GM12875 (cell line): ENCODE results near the gene KIF4A.

Experiments used
- H3K4me3 ChIP-seq: one replicate; pipeline ENCODE4 v1.5.1; 2011; ENCODE audit warnings: low read depth, low read length, control low read depth
- CTCF ChIP-seq: IDR thresholded peaks from 2 replicates; pipeline ENCODE4 v1.5.1; 2011; ENCODE audit warnings: low read depth, mild to moderate bottlenecking, control low read depth, inconsistent platforms, low read length, moderate library complexity, borderline replicate concordance; ENCODE audit not compliant: insufficient read depth

KIF4A gene

DNA sequence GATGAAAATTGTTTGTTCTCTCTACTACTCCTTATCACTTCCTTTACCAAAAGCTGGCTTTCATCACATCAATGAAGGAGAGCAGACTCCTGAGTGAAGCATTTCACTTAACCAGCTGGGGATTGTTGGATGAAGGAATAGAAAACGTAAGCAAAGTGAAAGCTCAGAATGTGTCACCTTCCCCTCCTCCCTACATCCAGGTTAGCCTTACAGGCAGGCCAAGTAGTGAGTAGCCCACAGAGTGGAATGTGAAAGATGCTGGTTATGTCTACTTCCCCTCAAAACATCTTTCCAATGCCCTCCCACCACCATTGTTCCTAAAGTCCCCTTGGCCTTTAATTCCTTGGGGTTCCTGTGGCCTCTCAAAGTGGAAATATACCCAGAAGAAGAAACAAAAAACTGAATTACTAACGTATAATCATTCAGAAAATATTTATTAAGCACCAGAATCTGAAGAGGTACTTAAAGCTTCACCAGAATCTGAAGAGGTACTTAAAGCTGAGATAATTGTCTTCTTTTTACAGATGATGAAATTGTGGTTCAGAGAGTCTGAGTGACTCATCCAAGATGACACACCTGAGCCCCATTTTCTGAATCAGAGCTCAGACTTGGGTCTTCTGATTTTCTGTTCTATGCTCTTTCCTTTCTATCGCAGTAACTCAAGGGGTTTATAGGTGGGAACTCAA, 36.4 kb upstream of the KIF4A start:
- H3K4me3 ChIP-seq: no peak overlapping the region
- no peak for TF ChIP-seq CTCF

GRCh38 chrX:70254063-70254400, 35.9 kb upstream of the KIF4A start:
- no peak overlapping the region for H3K4me3 ChIP-seq
- no peak for TF ChIP-seq CTCF

DNA sequence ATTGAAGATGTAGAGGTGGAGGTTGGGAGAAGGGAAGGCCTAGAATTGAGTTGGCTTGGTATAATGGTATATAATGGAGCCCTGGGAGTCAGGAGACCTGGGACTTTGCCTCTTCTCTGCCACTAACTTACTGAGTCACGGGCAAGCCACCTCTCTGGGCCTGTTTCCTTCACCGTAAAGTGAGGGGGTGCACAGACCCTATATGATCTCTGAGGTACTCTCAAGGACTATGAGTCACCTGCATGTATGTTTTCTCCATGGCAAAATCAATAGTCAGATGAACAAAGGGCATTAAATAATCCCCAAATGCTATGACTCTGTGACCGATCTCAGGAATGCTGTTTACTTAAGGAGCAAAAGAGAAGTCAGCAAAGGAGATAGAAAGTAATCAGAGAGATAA, 35.0 kb upstream of the KIF4A start:
- TF ChIP-seq CTCF: no peak
- no peak overlapping the region for H3K4me3 ChIP-seq

GRCh38 chrX:70255452-70255851, 34.5 kb upstream of the KIF4A start:
- TF ChIP-seq CTCF: no peak
- no peak overlapping the region for H3K4me3 ChIP-seq

GRCh38 chrX:70257423-70258288, 32.2 kb upstream of the KIF4A start:
- no peak overlapping the region for H3K4me3 ChIP-seq

DNA sequence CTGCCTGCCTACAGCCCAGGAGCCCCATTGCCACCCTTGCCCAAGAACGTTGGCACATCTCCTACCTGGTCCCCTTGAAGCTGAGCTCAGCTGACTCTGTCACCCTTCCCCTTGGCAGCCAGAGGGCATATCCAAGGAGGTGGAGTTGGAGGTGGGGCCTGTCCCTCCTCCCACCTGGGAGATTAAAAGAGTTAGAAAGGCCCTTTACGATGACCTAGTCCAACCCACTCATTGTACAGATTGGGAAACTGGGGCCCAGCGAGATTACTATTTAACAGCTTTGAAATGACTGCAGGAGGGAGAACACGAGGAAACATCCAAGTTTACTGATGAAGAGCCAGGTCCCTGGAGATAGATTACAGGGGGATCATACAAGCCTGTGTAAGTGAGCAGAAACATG, 29.8 kb upstream of the KIF4A start, which contains the start of gene P2RY4:
Gene P2RY4 (minus strand): TSS at position 101 of the 400 bp plus-strand sequence. CDS start 580 bp downstream, outside the sequence.
- no peak within 1 kb of the TSS for H3K4me3 ChIP-seq
- TF ChIP-seq CTCF: no peak

More at GRCh38 chrX:70257423-70258288, 32.2 kb upstream of the KIF4A start:
- TF ChIP-seq CTCF: no peak
